Body of pancreas (tissue), 4 donors: ENCODE results near the gene GPR17. TPM values are rescaled to one million over a fixed set of nuclear protein-coding genes. Genes with fewer than 3 reads are reported as not detected.

Source experiments
- ATAC-seq: fragments of 150-250 bp; one replicate; pipeline ENCODE4 v1.9.1; 2016
- DNase-seq, 4 donors: peaks; one replicate each; pipeline ENCODE4 v3.0.0-alpha.2; 2019
- H3K27ac ChIP-seq, 4 donors: fragments of 200-600 bp; sonication (generic); 1 replicate in 3 of 4; 2 replicates in 1 of 4; pipeline versions ENCODE4 v1.5.1 to v1.6.1; 2016 to 2019; ENCODE audit warnings: mild to moderate bottlenecking in 1 of 4, mixed read lengths in 1 of 4, moderate library complexity in 1 of 4
- H3K27me3 ChIP-seq, 2 donors: fragments of 200-600 bp; sonication (generic); one replicate each; pipeline ENCODE4 v1.6.0; 2016; ENCODE audit warnings: mild to moderate bottlenecking in 1 of 2
- H3K36me3 ChIP-seq, 2 donors: fragments of 200-600 bp; sonication (generic); replicated peaks in 1 of 2; 2 replicates each; pipeline ENCODE4 v1.5.1; 2016; ENCODE audit warnings: low read depth in 2 of 2; ENCODE audit not compliant: insufficient read depth in 1 of 2
- H3K4me1 ChIP-seq: fragments of 200-600 bp; sonication (generic); one replicate; pipeline ENCODE4 v1.6.0; 2016
- H3K4me3 ChIP-seq, 2 donors: fragments of 200-600 bp; sonication (generic); 1 replicate in 1 of 2; 2 replicates in 1 of 2; pipeline ENCODE4 v1.5.1; 2016 to 2019
- H3K9me3 ChIP-seq, 3 donors: fragments of 200-600 bp; sonication (generic); 1 replicate in 2 of 3; 2 replicates in 1 of 3; pipeline ENCODE4 v1.5.1; 2016
- CTCF ChIP-seq, 7 experiments: fragments of 450-650 bp in 4 of 7; fragments of 200-600 bp in 3 of 7; sonication (generic) in 3 of 7; IDR thresholded peaks; one replicate each; pipeline ENCODE4 v1.5.1; 2016 to 2019; ENCODE audit warnings: antibody characterized with exemption in 7 of 7
- POLR2A ChIP-seq, 3 donors: fragments of 450-650 bp; IDR thresholded peaks; one replicate each; pipeline ENCODE4 v1.6.1; 2016; ENCODE audit warnings: antibody characterized with exemption in 3 of 3, mild to moderate bottlenecking in 2 of 3
- WGBS, 2 donors: methylation state at CpG; one replicate each; pipeline ENCODE4 v1.1.5; 2017; 5-methylcytosine and 5-hydroxymethylcytosine counted together
- intact Hi-C: fragments of 100-400 bp; cut with DNase I; formaldehyde crosslinking; loops from one replicate; pipeline ENCODE4 v1.15.1; 2023
- total RNA-seq, 2 donors: library from RNA; depleted of rRNA; stranded (reverse); fragments of >200 nt; gene quantifications; one replicate each; pipeline ENCODE4 v1.1.0, GENCODE V29; 2016

GPR17 gene
- total RNA-seq, 2 donors from 2014 or later = 0.26 TPM; not detected in 1

- Histone ChIP-seq H3K4me3 (no peak overlapping the region), H3K27me3 (no peaks in the 10 kb centered on the region), H3K27ac (no peak overlapping the region), H3K9me3 (peaks cover 0 to 11% (median 0%) of the 10 kb centered on the region in 3 donors), H3K36me3 (no peaks in the 10 kb centered on the region), H3K4me1 (no peaks in the 10 kb centered on the region)
- TF ChIP-seq POLR2A (IDR thresholded peaks at IDR 0.05) (no peak), CTCF (IDR thresholded peaks at IDR 0.05) (no peak)
- intact Hi-C loops = no loop called here
- ATAC-seq (no peak), DNase-seq (peak in 1 of 4 donors; percentile 3)
- WGBS, 2 donors = 81 to 84% methylated on average over 13 to 14 of the region's 17 CpGs
Measured at GRCh38 chr2:127606625-127607398, 39.1 kb upstream of the GPR17 start.

- WGBS, 2 donors = 81 to 88% methylated on average over 9 of the region's 9 CpGs
- H3K27ac ChIP-seq = no peak overlapping the region
- TF ChIP-seq CTCF (IDR thresholded peaks at IDR 0.05) = no peak
- H3K36me3 ChIP-seq = no peaks in the 10 kb centered on the region
- no peaks in the 10 kb centered on the region for H3K27me3 ChIP-seq
- no peak overlapping the region for H3K4me3 ChIP-seq
- no peak for ATAC-seq
- peaks cover 0 to 15% (median 0%) of the 10 kb centered on the region in 3 donors for H3K9me3 ChIP-seq
- no peaks in the 10 kb centered on the region for H3K4me1 ChIP-seq
- intact Hi-C loops = no loop called here
- DNase-seq = peak in 1 of 4 donors; percentile 1
Measured at GRCh38 chr2:127607399-127607908, 38.5 kb upstream of the GPR17 start.

- Histone ChIP-seq H3K27ac (no peak overlapping the region), H3K4me3 (no peak overlapping the region), H3K27me3 (no peaks in the 10 kb centered on the region), H3K9me3 (peaks cover 0 to 15% (median 0%) of the 10 kb centered on the region in 3 donors), H3K36me3 (no peaks in the 10 kb centered on the region), H3K4me1 (no peaks in the 10 kb centered on the region)
- ATAC-seq (no peak), DNase-seq (no peak)
- WGBS, 2 donors = 69 to 71% methylated on average over 8 to 25 of the region's 25 CpGs
- no peak for TF ChIP-seq CTCF (IDR thresholded peaks at IDR 0.05)
- no peak for TF ChIP-seq POLR2A (IDR thresholded peaks at IDR 0.05)
- intact Hi-C loops = no loop called here
Measured at GRCh38 chr2:127608061-127609030, 37.6 kb upstream of the GPR17 start.

- Histone ChIP-seq H3K4me1 (no peaks in the 10 kb centered on the region), H3K27me3 (no peaks in the 10 kb centered on the region), H3K9me3 (peaks cover 0 to 15% (median 0%) of the 10 kb centered on the region in 3 donors), H3K36me3 (no peaks in the 10 kb centered on the region), H3K27ac (no peak overlapping the region), H3K4me3 (no peak overlapping the region)
- intact Hi-C loops = no loop called here
- TF ChIP-seq CTCF (IDR thresholded peaks at IDR 0.05) (no peak), POLR2A (IDR thresholded peaks at IDR 0.05) (no peak)
- DNase-seq = peak in 1 of 4 donors; percentile 8
- ATAC-seq = no peak
- WGBS, 2 donors = 67 to 81% methylated on average over 1 to 24 of the region's 24 CpGs
Measured at GRCh38 chr2:127609031-127609751, 36.8 kb upstream of the GPR17 start.
